Mesendoderm (in vitro differentiated cells): Measurements from ENCODE around the gene NAGLU.
"Not testable (repeated sequence)": the region's sequence is repeated elsewhere in the genome, so short reads cannot be mapped to it uniquely, and the experiment has no call there.

Source experiments
- DNase-seq: peaks from one replicate; pipeline ENCODE4 v3.0.0; 2013
- H2AK5ac ChIP-seq: 2 replicates; pipeline ENCODE4 v1.6.1; 2013; ENCODE audit warnings: low read length, inconsistent platforms
- H2BK120ac ChIP-seq: 2 replicates; pipeline ENCODE4 v1.6.1; 2013; ENCODE audit warnings: low read depth, mild to moderate bottlenecking, low read length, moderate library complexity, mixed read lengths
- H2BK15ac ChIP-seq: replicated peaks from 2 replicates; pipeline ENCODE4 v1.6.1; 2013; ENCODE audit warnings: low read depth, mild to moderate bottlenecking, moderate library complexity
- H2BK5ac ChIP-seq: 2 replicates; pipeline ENCODE4 v1.6.1; 2013; ENCODE audit warnings: low read length, inconsistent platforms
- H3K18ac ChIP-seq: 2 replicates; pipeline ENCODE4 v1.6.1; 2013; ENCODE audit warnings: mild to moderate bottlenecking, low read length, mixed read lengths
- H3K23ac ChIP-seq: one replicate; pipeline ENCODE4 v1.6.1; 2013; ENCODE audit warnings: low read length
- H3K27ac ChIP-seq: 2 replicates; pipeline ENCODE4 v1.5.1; 2013; ENCODE audit warnings: low read depth, mild to moderate bottlenecking, inconsistent platforms, low read length, moderate library complexity
- H3K27me3 ChIP-seq: 2 replicates; pipeline ENCODE4 v1.6.1; 2013; ENCODE audit warnings: low read length, control low read depth, mild to moderate bottlenecking, inconsistent platforms; ENCODE audit not compliant: insufficient read depth, poor library complexity
- H3K36me3 ChIP-seq: 2 replicates; pipeline ENCODE4 v1.6.1; 2013; ENCODE audit warnings: low read length, inconsistent platforms; ENCODE audit not compliant: control insufficient read depth, insufficient read depth
- H3K4ac ChIP-seq: one replicate; pipeline ENCODE4 v1.6.1; 2013; ENCODE audit warnings: low read depth, mild to moderate bottlenecking, low read length, moderate library complexity
- H3K4me1 ChIP-seq: 2 replicates; pipeline ENCODE4 v1.6.1; 2013; ENCODE audit warnings: low read depth, low read length, inconsistent platforms; ENCODE audit not compliant: control insufficient read depth
- H3K4me2 ChIP-seq: 2 replicates; pipeline ENCODE4 v1.6.1; 2013; ENCODE audit warnings: low read length
- H3K4me3 ChIP-seq: 2 replicates; pipeline ENCODE4 v1.5.1; 2013; ENCODE audit warnings: mild to moderate bottlenecking, low read length
- H3K56ac ChIP-seq: one replicate; pipeline ENCODE4 v1.6.1; 2013; ENCODE audit warnings: low read length
- H3K79me1 ChIP-seq: 2 replicates; pipeline ENCODE4 v1.6.1; 2013; ENCODE audit warnings: low read length, inconsistent platforms
- H3K79me2 ChIP-seq: 2 replicates; pipeline ENCODE4 v1.6.1; 2013; ENCODE audit warnings: mild to moderate bottlenecking, low read length; ENCODE audit not compliant: control insufficient read depth, insufficient read depth
- H3K9ac ChIP-seq: 2 replicates; pipeline ENCODE4 v1.6.1; 2013; ENCODE audit warnings: low read length, inconsistent platforms
- H4K5ac ChIP-seq: one replicate; pipeline ENCODE4 v1.6.1; 2013; ENCODE audit warnings: low read length
- H4K8ac ChIP-seq: one replicate; pipeline ENCODE4 v1.6.1; 2013; ENCODE audit warnings: low read depth, mild to moderate bottlenecking, control low read depth, low read length, moderate library complexity
- WGBS: extraction: QIAGEN DNeasy Blood & Tissue Kit; methylation state at CpG from one replicate; pipeline ENCODE4 v1.1.7; 2013; ENCODE audit warnings: low lambda C conversion rate, missing lambda C conversion rate; ENCODE audit not compliant: insufficient coverage; ENCODE audit errors: extremely low coverage; 5-methylcytosine and 5-hydroxymethylcytosine counted together

Gene NAGLU

GRCh38 chr17:42537826-42538451 is 1.9 kb downstream of the NAGLU start:
- H3K4me1 ChIP-seq = peaks cover 3% of the 10 kb centered on the region
- H3K27me3 ChIP-seq = no peaks in the 10 kb centered on the region
- H3K4ac ChIP-seq = no peak overlapping the region
- no peaks in the 10 kb centered on the region for H3K36me3 ChIP-seq
- no peak overlapping the region for H2BK120ac ChIP-seq
- H2BK5ac ChIP-seq = no peak overlapping the region
- DNase-seq = no peak
- H3K56ac ChIP-seq = peak overlapping the region; percentile 44
- H3K9ac ChIP-seq = peak overlapping the region; percentile 9
- no peak overlapping the region for H3K18ac ChIP-seq
- H3K79me1 ChIP-seq = peaks cover 3% of the 10 kb centered on the region
- H3K23ac ChIP-seq = no peak overlapping the region
- no CpG with 5 or more reads among the region's 5 CpGs for WGBS
- no peak overlapping the region for H4K5ac ChIP-seq
- no peak overlapping the region for H3K27ac ChIP-seq
- H3K4me2 ChIP-seq = no peak overlapping the region
- peaks cover 2% of the 10 kb centered on the region for H3K79me2 ChIP-seq
- H4K8ac ChIP-seq = no peak overlapping the region
- H2BK15ac ChIP-seq = no peak overlapping the region
- no peak overlapping the region for H3K4me3 ChIP-seq
- H2AK5ac ChIP-seq = no peak overlapping the region

DNA sequence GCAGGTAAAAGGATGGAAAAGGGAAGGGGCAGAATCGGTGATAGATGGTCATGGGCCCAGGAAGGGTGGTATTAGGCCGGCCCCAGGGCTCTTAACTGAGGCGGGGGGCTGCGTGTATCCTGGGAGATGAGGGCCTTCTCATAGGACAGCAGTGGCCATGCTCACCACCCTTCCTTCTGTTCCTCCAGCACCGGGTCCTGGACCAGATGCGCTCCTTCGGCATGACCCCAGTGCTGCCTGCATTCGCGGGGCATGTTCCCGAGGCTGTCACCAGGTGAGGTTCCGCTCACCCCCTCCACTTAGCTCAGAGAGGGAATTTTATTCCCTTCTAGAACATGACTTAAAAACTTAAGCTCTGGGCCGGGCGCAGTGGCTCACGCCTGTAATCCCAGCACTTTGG is 2.4 kb downstream of the NAGLU start:
- Histone ChIP-seq H3K4me2 (no peak overlapping the region), H3K79me1 (peaks cover 3% of the 10 kb centered on the region), H3K18ac (no peak overlapping the region), H3K27me3 (no peaks in the 10 kb centered on the region), H4K5ac (no peak overlapping the region), H3K23ac (no peak overlapping the region), H3K4me3 (no peak overlapping the region), H3K27ac (no peak overlapping the region), H2AK5ac (no peak overlapping the region), H3K4ac (no peak overlapping the region), H2BK5ac (no peak overlapping the region), H2BK120ac (no peak overlapping the region), H3K36me3 (no peaks in the 10 kb centered on the region), H3K4me1 (peaks cover 3% of the 10 kb centered on the region), H3K9ac (no peak overlapping the region), H3K56ac (no peak overlapping the region), H2BK15ac (no peak overlapping the region), H3K79me2 (peaks cover 2% of the 10 kb centered on the region), H4K8ac (no peak overlapping the region)
- no peak for DNase-seq
- WGBS = no CpG with 5 or more reads among the region's 14 CpGs

DNA sequence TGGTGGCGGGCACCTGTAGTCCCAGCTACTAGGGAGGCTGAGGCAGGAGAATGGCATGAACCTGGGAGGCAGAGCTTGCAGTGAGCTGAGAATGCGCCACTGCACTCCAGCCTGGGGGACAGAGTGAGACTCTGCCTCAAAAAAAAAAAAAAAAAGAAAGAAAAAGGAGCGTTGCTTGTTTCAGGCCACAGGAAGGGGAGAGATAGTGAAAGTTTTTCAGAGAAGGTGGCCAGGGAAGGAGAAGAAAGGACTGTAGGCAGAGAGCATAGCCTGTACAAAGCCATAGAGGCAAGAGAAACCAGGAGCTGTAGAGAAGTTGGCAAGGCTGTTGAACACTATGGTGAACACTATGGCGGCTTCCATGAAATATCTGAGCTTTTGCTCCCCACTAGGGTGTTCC is 4.5 kb downstream of the NAGLU start:
- not testable (repeated sequence) for H3K9ac ChIP-seq, H3K79me1 ChIP-seq, H3K23ac ChIP-seq, DNase-seq, H3K36me3 ChIP-seq, H2AK5ac ChIP-seq, H2BK5ac ChIP-seq, H3K4ac ChIP-seq, H3K79me2 ChIP-seq, H3K4me3 ChIP-seq, H3K4me2 ChIP-seq, H2BK15ac ChIP-seq, H3K18ac ChIP-seq, H4K8ac ChIP-seq, H2BK120ac ChIP-seq, H3K4me1 ChIP-seq, H3K27me3 ChIP-seq, H3K56ac ChIP-seq, H3K27ac ChIP-seq, H4K5ac ChIP-seq
- WGBS = no CpG with 5 or more reads among the region's 4 CpGs

DNA sequence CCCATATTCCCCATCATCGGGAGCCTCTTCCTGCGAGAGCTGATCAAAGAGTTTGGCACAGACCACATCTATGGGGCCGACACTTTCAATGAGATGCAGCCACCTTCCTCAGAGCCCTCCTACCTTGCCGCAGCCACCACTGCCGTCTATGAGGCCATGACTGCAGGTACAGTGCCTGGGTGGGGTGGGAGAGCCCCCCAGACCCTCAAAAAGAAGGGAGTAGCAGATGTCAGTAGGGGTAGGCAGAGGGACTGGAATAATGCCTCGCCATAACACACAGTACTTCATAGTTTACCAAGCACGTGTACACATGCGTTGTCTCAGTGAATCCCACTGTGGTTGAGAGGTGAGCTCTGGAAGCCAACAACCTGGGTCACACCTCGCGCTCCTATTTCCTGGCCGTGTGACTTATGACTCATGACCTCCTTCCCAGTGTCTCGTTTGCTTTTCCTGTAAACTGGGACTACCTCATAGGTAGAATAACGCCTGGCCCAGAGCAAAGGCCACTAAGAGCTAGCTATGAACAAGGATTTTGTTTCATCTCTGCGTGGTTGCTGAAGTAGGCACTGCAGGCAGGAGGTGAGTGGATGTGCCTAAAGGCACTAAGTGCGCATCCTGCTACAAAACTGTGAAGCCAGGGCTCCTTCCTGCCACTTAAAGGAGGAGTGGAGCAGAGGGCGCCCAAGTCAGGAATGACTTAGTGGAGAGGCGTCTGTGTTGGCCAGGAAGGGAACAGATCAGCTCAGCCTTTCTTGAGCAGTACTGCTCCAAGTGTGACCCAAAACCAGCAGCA is 5.2 kb downstream of the NAGLU start:
- H3K36me3 ChIP-seq = no peaks in the 10 kb centered on the region

DNA sequence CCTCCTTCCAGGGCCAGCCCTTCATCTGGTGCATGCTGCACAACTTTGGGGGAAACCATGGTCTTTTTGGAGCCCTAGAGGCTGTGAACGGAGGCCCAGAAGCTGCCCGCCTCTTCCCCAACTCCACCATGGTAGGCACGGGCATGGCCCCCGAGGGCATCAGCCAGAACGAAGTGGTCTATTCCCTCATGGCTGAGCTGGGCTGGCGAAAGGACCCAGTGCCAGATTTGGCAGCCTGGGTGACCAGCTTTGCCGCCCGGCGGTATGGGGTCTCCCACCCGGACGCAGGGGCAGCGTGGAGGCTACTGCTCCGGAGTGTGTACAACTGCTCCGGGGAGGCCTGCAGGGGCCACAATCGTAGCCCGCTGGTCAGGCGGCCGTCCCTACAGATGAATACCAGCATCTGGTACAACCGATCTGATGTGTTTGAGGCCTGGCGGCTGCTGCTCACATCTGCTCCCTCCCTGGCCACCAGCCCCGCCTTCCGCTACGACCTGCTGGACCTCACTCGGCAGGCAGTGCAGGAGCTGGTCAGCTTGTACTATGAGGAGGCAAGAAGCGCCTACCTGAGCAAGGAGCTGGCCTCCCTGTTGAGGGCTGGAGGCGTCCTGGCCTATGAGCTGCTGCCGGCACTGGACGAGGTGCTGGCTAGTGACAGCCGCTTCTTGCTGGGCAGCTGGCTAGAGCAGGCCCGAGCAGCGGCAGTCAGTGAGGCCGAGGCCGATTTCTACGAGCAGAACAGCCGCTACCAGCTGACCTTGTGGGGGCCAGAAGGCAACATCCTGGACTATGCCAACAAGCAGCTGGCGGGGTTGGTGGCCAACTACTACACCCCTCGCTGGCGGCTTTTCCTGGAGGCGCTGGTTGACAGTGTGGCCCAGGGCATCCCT is 7.4 kb downstream of the NAGLU start:
- Histone ChIP-seq H3K4me2 (no peak overlapping the region), H3K4ac (no peak overlapping the region), H2BK5ac (no peak overlapping the region), H3K79me2 (no peaks in the 10 kb centered on the region), H4K8ac (no peak overlapping the region), H2BK15ac (no peak overlapping the region), H3K23ac (no peak overlapping the region), H3K4me3 (no peak overlapping the region), H4K5ac (no peak overlapping the region), H3K56ac (no peak overlapping the region), H3K18ac (no peak overlapping the region), H3K27ac (no peak overlapping the region), H2BK120ac (no peak overlapping the region), H3K27me3 (no peaks in the 10 kb centered on the region), H3K36me3 (no peaks in the 10 kb centered on the region), H2AK5ac (no peak overlapping the region), H3K4me1 (no peaks in the 10 kb centered on the region), H3K9ac (no peak overlapping the region), H3K79me1 (no peaks in the 10 kb centered on the region)
- no peak for DNase-seq
- WGBS = no CpG with 5 or more reads among the region's 39 CpGs

More for the DNA sequence above, 5.2 kb downstream of the NAGLU start:
- Histone ChIP-seq H3K79me2 (peaks cover 2% of the 10 kb centered on the region), H4K8ac (no peak overlapping the region), H3K27me3 (no peaks in the 10 kb centered on the region), H3K56ac (peak overlapping the region; percentile 15), H3K4me1 (no peaks in the 10 kb centered on the region), H3K27ac (no peak overlapping the region), H2AK5ac (no peak overlapping the region), H3K9ac (no peak overlapping the region), H3K23ac (no peak overlapping the region), H3K18ac (no peak overlapping the region), H3K4ac (no peak overlapping the region), H2BK120ac (no peak overlapping the region), H3K79me1 (peaks cover 3% of the 10 kb centered on the region), H2BK15ac (no peak overlapping the region), H2BK5ac (no peak overlapping the region), H3K4me3 (no peak overlapping the region), H4K5ac (no peak overlapping the region), H3K4me2 (no peak overlapping the region)
- no peak for DNase-seq
- WGBS = no CpG with 5 or more reads among the region's 17 CpGs
